GM23338 (cell line): ENCODE measurements around the gene TMEM143. TPM values are rescaled to one million over a fixed set of nuclear protein-coding genes. Genes with fewer than 3 reads are reported as not detected.

Experiments
- ATAC-seq: fragments of 200-7000 bp; cut with Tn5 transposase; 3 replicates; pipeline ENCODE4 v1.9.1; 2020
- DNase-seq: peaks from one replicate; pipeline ENCODE4 v3.0.0-alpha.2; 2015; ENCODE audit warnings: low spot score
- H2AFZ ChIP-seq: fragments of 200-600 bp; sonication (generic); 2 replicates; pipeline ENCODE4 v1.8.0; 2016; ENCODE audit warnings: antibody characterized with exemption, mild to moderate bottlenecking, moderate library complexity
- H3F3A ChIP-seq: fragments of 200-600 bp; sonication (generic); replicated peaks from 2 replicates; pipeline ENCODE4 v1.8.0; 2017; ENCODE audit warnings: antibody characterized with exemption, mixed run types, low read depth
- H3K27ac ChIP-seq: fragments of 200-600 bp; sonication (generic); 2 replicates; pipeline ENCODE4 v1.6.1; 2016; ENCODE audit warnings: low read depth
- H3K27me3 ChIP-seq: fragments of 200-600 bp; sonication (generic); 2 replicates; pipeline ENCODE4 v1.8.0; 2016; ENCODE audit warnings: mild to moderate bottlenecking, mixed run types, moderate library complexity; ENCODE audit not compliant: insufficient read depth
- H3K36me3 ChIP-seq: fragments of 200-600 bp; sonication (generic); 2 replicates; pipeline ENCODE4 v1.8.0; 2016; ENCODE audit warnings: mild to moderate bottlenecking; ENCODE audit not compliant: insufficient read depth
- H3K4me1 ChIP-seq: fragments of 200-600 bp; sonication (generic); 2 replicates; pipeline ENCODE4 v1.8.0; 2016; ENCODE audit warnings: mild to moderate bottlenecking, moderate library complexity; ENCODE audit not compliant: insufficient read depth
- H3K4me2 ChIP-seq: fragments of 200-600 bp; sonication (generic); 2 replicates; pipeline ENCODE4 v1.7.1; 2017; ENCODE audit warnings: mixed run types
- H3K4me3 ChIP-seq: fragments of 200-600 bp; sonication (generic); 2 replicates; pipeline ENCODE4 v1.6.1; 2016; ENCODE audit warnings: mixed run types
- H3K79me2 ChIP-seq: fragments of 200-600 bp; sonication (generic); replicated peaks from 2 replicates; pipeline ENCODE4 v1.8.0; 2017; ENCODE audit warnings: mild to moderate bottlenecking; ENCODE audit not compliant: insufficient read depth
- H3K9me2 ChIP-seq: fragments of 200-600 bp; sonication (generic); 2 replicates; pipeline ENCODE4 v1.8.0; 2017; ENCODE audit not compliant: insufficient read depth
- H4K20me1 ChIP-seq: fragments of 200-600 bp; sonication (generic); replicated peaks from 2 replicates; pipeline ENCODE4 v1.8.0; 2017; ENCODE audit warnings: mild to moderate bottlenecking; ENCODE audit not compliant: insufficient read depth
- H3K27ac Mint-ChIP-seq: 2 replicates; pipeline ENCODE4 v1.8.0; 2020; ENCODE audit warnings: inconsistent platforms, mild to moderate bottlenecking, moderate library complexity, mixed read lengths
- H3K27me3 Mint-ChIP-seq: 3 replicates; pipeline ENCODE4 v1.8.0; 2022; ENCODE audit warnings: low read depth, mild to moderate bottlenecking, moderate library complexity, mixed read lengths, inconsistent platforms; ENCODE audit not compliant: insufficient read depth, poor library complexity
- H3K36me3 Mint-ChIP-seq: 3 replicates; pipeline ENCODE4 v1.8.0; 2021; ENCODE audit warnings: low read depth, mild to moderate bottlenecking, inconsistent platforms, moderate library complexity, mixed read lengths
- H3K4me1 Mint-ChIP-seq: 3 replicates; pipeline ENCODE4 v1.8.0; 2020; ENCODE audit warnings: mild to moderate bottlenecking, inconsistent platforms, mixed read lengths
- H3K4me3 Mint-ChIP-seq: 3 replicates; pipeline ENCODE4 v1.8.0; 2021; ENCODE audit warnings: moderate library complexity, mild to moderate bottlenecking, inconsistent platforms, mixed read lengths
- H3K9me3 Mint-ChIP-seq: 3 replicates; pipeline ENCODE4 v1.8.0; 2020; ENCODE audit warnings: moderate library complexity, mild to moderate bottlenecking, inconsistent platforms, mixed read lengths
- EZH2phosphoT487 ChIP-seq: fragments of 200-600 bp; sonication (generic); IDR thresholded peaks from one replicate; pipeline ENCODE4 v1.8.1; 2018; ENCODE audit warnings: antibody characterized with exemption; ENCODE audit not compliant: unreplicated experiment
- STAT1 ChIP-seq: IDR thresholded peaks from one replicate; pipeline ENCODE4 v1.6.1; 2016; ENCODE audit warnings: antibody characterized with exemption; ENCODE audit not compliant: unreplicated experiment
- ZNF331 ChIP-seq: fragments of 250-450 bp; sonication (Bioruptor Pico); IDR thresholded peaks from 2 replicates; pipeline ENCODE4 v1.5.0; 2020; ENCODE audit warnings: low read depth, mild to moderate bottlenecking, moderate library complexity
- polyA plus RNA-seq: library from polyadenylated mRNA; unstranded; fragments of >200 nt; fragmentation: Nextera tagmentation; extraction: Ambion mirVana; gene quantifications from 2 replicates; pipeline ENCODE4 v1.2.1, GENCODE V29; 2016
- total RNA-seq: library from RNA; depleted of rRNA; stranded (reverse); fragments of >200 nt; shearing (Covaris generic); gene quantifications from 2 replicates; pipeline ENCODE4 v1.2.3, GENCODE V29; 2014
- TF ChIP-seq, protein P1 (sequence below): fragments of 250-450 bp; sonication (Bioruptor Pico); IDR thresholded peaks from 2 replicates; pipeline ENCODE4 v1.5.0; 2020; ENCODE audit warnings: mild to moderate bottlenecking, moderate library complexity
- TF ChIP-seq, protein P2 (sequence below): IDR thresholded peaks from 2 replicates; pipeline ENCODE4 v1.6.1; 2016; ENCODE audit warnings: antibody characterized with exemption
- TF ChIP-seq, protein P3 (sequence below): IDR thresholded peaks from one replicate; pipeline ENCODE4 v1.6.1; 2018; ENCODE audit warnings: antibody characterized with exemption; ENCODE audit not compliant: unreplicated experiment

Gene TMEM143
- total and polyA plus RNA-seq, 2 experiments from 2014 or later = 12.8 to 15.0 TPM

DNA sequence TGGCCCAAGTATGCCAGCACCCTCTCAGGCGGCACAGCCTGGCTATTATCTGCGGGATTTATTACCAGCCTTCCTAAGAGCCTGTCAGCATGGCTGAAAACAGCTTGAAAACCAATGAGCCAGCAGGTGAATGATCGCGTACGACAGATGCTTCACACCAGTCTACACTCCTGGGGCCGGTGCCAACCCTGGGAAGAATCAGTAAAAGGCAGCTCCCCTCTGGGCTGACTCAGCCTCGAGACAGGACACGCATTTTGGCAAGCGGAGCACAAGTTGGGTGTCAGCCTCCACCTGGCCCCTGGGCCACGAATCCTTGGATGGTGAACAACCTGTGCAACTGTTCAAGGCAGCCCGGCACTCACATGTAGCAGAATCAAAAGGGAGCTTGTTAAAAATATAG, 22.7 kb downstream of the TMEM143 start:
- H3K4me3 ChIP-seq = no peak overlapping the region
- no peak overlapping the region for H3K27ac ChIP-seq
- H2AFZ ChIP-seq = no peak overlapping the region
- Mint-ChIP-seq H3K27me3 (peaks cover 10% of the 10 kb centered on the region), H3K27ac (no peak overlapping the region), H3K36me3 (no peaks in the 10 kb centered on the region), H3K9me3 (no peaks in the 10 kb centered on the region), H3K4me3 (no peak overlapping the region), H3K4me1 (no peaks in the 10 kb centered on the region; the same call in 2 of the 3 replicates)
- H3K36me3 ChIP-seq = no peaks in the 10 kb centered on the region
- DNase-seq (no peak), ATAC-seq (no peak)
- H3K4me1 ChIP-seq = no peaks in the 10 kb centered on the region
- TF ChIP-seq STAT1 = no peak
- TF ChIP-seq ZNF331 = no peak
- no peak for TF ChIP-seq EZH2phosphoT487
- TF ChIP-seq, protein P1, sequence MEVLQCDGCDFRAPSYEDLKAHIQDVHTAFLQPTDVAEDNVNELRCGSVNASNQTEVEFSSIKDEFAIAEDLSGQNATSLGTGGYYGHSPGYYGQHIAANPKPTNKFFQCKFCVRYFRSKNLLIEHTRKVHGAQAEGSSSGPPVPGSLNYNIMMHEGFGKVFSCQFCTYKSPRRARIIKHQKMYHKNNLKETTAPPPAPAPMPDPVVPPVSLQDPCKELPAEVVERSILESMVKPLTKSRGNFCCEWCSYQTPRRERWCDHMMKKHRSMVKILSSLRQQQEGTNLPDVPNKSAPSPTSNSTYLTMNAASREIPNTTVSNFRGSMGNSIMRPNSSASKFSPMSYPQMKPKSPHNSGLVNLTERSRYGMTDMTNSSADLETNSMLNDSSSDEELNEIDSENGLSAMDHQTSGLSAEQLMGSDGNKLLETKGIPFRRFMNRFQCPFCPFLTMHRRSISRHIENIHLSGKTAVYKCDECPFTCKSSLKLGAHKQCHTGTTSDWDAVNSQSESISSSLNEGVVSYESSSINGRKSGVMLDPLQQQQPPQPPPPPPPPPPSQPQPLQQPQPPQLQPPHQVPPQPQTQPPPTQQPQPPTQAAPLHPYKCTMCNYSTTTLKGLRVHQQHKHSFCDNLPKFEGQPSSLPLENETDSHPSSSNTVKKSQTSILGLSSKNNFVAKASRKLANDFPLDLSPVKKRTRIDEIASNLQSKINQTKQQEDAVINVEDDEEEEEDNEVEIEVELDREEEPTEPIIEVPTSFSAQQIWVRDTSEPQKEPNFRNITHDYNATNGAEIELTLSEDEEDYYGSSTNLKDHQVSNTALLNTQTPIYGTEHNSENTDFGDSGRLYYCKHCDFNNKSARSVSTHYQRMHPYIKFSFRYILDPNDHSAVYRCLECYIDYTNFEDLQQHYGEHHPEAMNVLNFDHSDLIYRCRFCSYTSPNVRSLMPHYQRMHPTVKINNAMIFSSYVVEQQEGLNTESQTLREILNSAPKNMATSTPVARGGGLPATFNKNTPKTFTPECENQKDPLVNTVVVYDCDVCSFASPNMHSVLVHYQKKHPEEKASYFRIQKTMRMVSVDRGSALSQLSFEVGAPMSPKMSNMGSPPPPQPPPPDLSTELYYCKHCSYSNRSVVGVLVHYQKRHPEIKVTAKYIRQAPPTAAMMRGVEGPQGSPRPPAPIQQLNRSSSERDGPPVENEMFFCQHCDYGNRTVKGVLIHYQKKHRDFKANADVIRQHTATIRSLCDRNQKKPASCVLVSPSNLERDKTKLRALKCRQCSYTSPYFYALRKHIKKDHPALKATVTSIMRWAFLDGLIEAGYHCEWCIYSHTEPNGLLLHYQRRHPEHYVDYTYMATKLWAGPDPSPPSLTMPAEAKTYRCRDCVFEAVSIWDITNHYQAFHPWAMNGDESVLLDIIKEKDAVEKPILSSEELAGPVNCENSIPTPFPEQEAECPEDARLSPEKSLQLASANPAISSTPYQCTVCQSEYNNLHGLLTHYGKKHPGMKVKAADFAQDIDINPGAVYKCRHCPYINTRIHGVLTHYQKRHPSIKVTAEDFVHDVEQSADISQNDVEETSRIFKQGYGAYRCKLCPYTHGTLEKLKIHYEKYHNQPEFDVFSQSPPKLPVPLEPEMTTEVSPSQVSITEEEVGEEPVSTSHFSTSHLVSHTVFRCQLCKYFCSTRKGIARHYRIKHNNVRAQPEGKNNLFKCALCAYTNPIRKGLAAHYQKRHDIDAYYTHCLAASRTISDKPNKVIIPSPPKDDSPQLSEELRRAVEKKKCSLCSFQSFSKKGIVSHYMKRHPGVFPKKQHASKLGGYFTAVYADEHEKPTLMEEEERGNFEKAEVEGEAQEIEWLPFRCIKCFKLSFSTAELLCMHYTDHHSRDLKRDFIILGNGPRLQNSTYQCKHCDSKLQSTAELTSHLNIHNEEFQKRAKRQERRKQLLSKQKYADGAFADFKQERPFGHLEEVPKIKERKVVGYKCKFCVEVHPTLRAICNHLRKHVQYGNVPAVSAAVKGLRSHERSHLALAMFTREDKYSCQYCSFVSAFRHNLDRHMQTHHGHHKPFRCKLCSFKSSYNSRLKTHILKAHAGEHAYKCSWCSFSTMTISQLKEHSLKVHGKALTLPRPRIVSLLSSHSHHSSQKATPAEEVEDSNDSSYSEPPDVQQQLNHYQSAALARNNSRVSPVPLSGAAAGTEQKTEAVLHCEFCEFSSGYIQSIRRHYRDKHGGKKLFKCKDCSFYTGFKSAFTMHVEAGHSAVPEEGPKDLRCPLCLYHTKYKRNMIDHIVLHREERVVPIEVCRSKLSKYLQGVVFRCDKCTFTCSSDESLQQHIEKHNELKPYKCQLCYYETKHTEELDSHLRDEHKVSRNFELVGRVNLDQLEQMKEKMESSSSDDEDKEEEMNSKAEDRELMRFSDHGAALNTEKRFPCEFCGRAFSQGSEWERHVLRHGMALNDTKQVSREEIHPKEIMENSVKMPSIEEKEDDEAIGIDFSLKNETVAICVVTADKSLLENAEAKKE (CRISPR knock-in tag) = no peak
- TF ChIP-seq, protein P2, sequence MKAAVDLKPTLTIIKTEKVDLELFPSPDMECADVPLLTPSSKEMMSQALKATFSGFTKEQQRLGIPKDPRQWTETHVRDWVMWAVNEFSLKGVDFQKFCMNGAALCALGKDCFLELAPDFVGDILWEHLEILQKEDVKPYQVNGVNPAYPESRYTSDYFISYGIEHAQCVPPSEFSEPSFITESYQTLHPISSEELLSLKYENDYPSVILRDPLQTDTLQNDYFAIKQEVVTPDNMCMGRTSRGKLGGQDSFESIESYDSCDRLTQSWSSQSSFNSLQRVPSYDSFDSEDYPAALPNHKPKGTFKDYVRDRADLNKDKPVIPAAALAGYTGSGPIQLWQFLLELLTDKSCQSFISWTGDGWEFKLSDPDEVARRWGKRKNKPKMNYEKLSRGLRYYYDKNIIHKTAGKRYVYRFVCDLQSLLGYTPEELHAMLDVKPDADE = no peak
- TF ChIP-seq, protein P3, sequence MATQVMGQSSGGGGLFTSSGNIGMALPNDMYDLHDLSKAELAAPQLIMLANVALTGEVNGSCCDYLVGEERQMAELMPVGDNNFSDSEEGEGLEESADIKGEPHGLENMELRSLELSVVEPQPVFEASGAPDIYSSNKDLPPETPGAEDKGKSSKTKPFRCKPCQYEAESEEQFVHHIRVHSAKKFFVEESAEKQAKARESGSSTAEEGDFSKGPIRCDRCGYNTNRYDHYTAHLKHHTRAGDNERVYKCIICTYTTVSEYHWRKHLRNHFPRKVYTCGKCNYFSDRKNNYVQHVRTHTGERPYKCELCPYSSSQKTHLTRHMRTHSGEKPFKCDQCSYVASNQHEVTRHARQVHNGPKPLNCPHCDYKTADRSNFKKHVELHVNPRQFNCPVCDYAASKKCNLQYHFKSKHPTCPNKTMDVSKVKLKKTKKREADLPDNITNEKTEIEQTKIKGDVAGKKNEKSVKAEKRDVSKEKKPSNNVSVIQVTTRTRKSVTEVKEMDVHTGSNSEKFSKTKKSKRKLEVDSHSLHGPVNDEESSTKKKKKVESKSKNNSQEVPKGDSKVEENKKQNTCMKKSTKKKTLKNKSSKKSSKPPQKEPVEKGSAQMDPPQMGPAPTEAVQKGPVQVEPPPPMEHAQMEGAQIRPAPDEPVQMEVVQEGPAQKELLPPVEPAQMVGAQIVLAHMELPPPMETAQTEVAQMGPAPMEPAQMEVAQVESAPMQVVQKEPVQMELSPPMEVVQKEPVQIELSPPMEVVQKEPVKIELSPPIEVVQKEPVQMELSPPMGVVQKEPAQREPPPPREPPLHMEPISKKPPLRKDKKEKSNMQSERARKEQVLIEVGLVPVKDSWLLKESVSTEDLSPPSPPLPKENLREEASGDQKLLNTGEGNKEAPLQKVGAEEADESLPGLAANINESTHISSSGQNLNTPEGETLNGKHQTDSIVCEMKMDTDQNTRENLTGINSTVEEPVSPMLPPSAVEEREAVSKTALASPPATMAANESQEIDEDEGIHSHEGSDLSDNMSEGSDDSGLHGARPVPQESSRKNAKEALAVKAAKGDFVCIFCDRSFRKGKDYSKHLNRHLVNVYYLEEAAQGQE = no peak
- H3F3A ChIP-seq = no peaks in the 10 kb centered on the region
- H3K27me3 ChIP-seq = no peaks in the 10 kb centered on the region
- no peaks in the 10 kb centered on the region for H3K9me2 ChIP-seq
- no peak overlapping the region for H3K4me2 ChIP-seq
- H3K79me2 ChIP-seq = no peaks in the 10 kb centered on the region
- no peaks in the 10 kb centered on the region for H4K20me1 ChIP-seq
